Chondrocyte (in vitro differentiated cells): Measurements from ENCODE around the gene NRF1. TPM values are rescaled to one million over a fixed set of nuclear protein-coding genes. Genes with fewer than 3 reads are reported as not detected.

Source experiments
- DNase-seq: peaks from one replicate; pipeline ENCODE4 v3.0.0; 2021; ENCODE audit warnings: mixed read lengths, low spot score
- H3K27ac Mint-ChIP-seq: one replicate; pipeline ENCODE4 v1.8.0; 2021; ENCODE audit warnings: mild to moderate bottlenecking, moderate library complexity, mixed read lengths; ENCODE audit not compliant: unreplicated experiment
- H3K27me3 Mint-ChIP-seq: 2 replicates; pipeline ENCODE4 v1.8.0; 2021; ENCODE audit warnings: low read depth, mixed read lengths
- H3K36me3 Mint-ChIP-seq: 2 replicates; pipeline ENCODE4 v1.8.0; 2021; ENCODE audit warnings: low read depth, mixed read lengths
- H3K4me1 Mint-ChIP-seq: 2 replicates; pipeline ENCODE4 v1.8.0; 2021; ENCODE audit warnings: low read depth, mild to moderate bottlenecking, mixed read lengths
- H3K4me3 Mint-ChIP-seq: one replicate; pipeline ENCODE4 v1.8.0; 2021; ENCODE audit warnings: mild to moderate bottlenecking, moderate library complexity, mixed read lengths; ENCODE audit not compliant: unreplicated experiment
- H3K9me3 Mint-ChIP-seq: 2 replicates; pipeline ENCODE4 v1.8.0; 2021; ENCODE audit warnings: low read depth, mixed read lengths
- CTCF ChIP-seq: fragments of 200-600 bp; sonication (generic); IDR thresholded peaks from 2 replicates; pipeline ENCODE4 v1.5.0; 2021; ENCODE audit warnings: antibody characterized with exemption, mild to moderate bottlenecking, moderate library complexity
- total RNA-seq: library from RNA; stranded (reverse); gene quantifications from 3 replicates; pipeline ENCODE4 v1.2.1, GENCODE V29; 2021

The NRF1 gene
- total RNA-seq, 1 donor from 2014 or later = 13.3 TPM

- Mint-ChIP-seq H3K4me1 (peaks cover 6% of the 10 kb centered on the region), H3K36me3 (no peaks in the 10 kb centered on the region), H3K9me3 (peaks cover 11% of the 10 kb centered on the region), H3K27ac (peak overlapping the region; percentile 2), H3K27me3 (no peaks in the 10 kb centered on the region), H3K4me3 (no peak overlapping the region)
- no peak for DNase-seq
- no peak for TF ChIP-seq CTCF
Observed at GRCh38 chr7:129569811-129570215, 41.7 kb upstream of the NRF1 start.

- H3K36me3 Mint-ChIP-seq = no peaks in the 10 kb centered on the region
- TF ChIP-seq CTCF = no peak
- no peak overlapping the region for H3K27ac Mint-ChIP-seq
- DNase-seq = no peak
- H3K27me3 Mint-ChIP-seq = no peaks in the 10 kb centered on the region
- H3K9me3 Mint-ChIP-seq = peaks cover 11% of the 10 kb centered on the region
- no peak overlapping the region for H3K4me3 Mint-ChIP-seq
- H3K4me1 Mint-ChIP-seq = peaks cover 6% of the 10 kb centered on the region
Observed at GRCh38 chr7:129571201-129571600, 40.3 kb upstream of the NRF1 start.

DNA sequence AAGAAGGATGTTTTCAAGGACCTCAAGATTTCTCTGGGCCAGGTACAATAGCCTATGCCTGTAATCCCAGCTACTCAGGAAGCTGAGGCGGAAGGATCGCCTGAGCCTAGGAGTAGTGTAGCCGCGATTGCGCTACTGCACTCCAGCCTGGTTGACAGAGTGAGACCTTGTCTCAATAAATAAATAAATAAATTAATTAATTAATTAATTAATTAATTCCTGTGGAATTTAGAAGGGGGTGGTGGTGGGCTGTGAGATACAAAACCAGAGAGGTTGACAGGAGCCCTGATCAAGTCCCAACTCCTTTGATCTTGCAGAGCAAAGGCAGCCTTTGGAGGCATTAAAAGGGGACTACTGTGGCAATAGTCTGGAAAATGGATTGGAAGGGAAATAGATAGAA is 39.3 kb upstream of the NRF1 start:
- no peak for TF ChIP-seq CTCF
- H3K27ac Mint-ChIP-seq = no peak overlapping the region
- H3K36me3 Mint-ChIP-seq = peaks cover 2% of the 10 kb centered on the region
- peaks cover 6% of the 10 kb centered on the region for H3K4me1 Mint-ChIP-seq
- H3K9me3 Mint-ChIP-seq = peaks cover 12% of the 10 kb centered on the region
- H3K4me3 Mint-ChIP-seq = no peak overlapping the region
- no peaks in the 10 kb centered on the region for H3K27me3 Mint-ChIP-seq
- no peak for DNase-seq

DNA sequence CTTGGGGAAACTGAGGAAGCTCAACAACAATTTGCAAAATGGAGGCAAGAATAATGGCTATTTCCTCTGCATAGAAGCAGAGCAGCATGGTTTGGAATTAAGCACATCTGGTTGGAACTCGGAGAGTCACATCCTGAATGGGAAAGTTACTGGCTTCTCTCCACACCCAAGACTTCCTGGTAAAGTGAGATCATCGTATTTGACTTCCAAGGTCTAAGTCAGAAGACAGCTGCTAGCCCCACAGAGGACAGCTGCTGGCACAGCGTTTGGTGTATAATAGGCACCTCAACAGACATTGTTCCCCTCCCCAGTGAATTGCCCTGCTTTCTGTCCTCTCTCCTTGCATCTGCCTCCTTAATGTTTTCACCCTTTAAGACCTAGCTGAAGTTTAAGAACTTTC is 37.0 kb upstream of the NRF1 start:
- Mint-ChIP-seq H3K36me3 (peaks cover 3% of the 10 kb centered on the region), H3K4me1 (peaks cover 6% of the 10 kb centered on the region), H3K27ac (no peak overlapping the region), H3K9me3 (peaks cover 10% of the 10 kb centered on the region), H3K4me3 (no peak overlapping the region), H3K27me3 (no peaks in the 10 kb centered on the region)
- no peak for DNase-seq
- no peak for TF ChIP-seq CTCF

DNA sequence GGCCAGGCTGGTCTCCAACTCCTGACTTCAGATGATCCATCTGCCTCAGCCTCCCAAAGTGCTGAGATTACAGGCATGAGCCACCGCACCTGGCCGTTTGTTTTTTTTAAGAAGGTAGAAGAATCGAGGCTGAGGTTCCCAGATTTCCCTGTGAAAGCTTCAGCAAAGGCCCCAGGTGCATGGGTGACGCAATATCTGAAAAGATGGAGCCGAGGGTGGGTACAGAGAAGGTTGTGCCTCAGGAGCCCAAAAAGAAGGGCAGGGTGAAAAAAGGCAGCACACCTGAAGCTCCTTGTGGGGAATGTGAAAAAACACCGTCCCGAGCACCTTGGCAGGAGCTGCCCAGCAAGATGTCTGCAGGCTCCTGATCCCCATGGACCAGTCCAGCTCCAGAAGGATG is 35.8 kb upstream of the NRF1 start:
- Mint-ChIP-seq H3K4me3 (no peak overlapping the region), H3K36me3 (peaks cover 3% of the 10 kb centered on the region), H3K4me1 (peaks cover 3% of the 10 kb centered on the region), H3K9me3 (peaks cover 10% of the 10 kb centered on the region), H3K27ac (no peak overlapping the region), H3K27me3 (no peaks in the 10 kb centered on the region)
- no peak for TF ChIP-seq CTCF
- no peak for DNase-seq
